CD14-positive monocyte (primary cell): ENCODE data around the gene RNF213. TPM values are rescaled to one million over a fixed set of nuclear protein-coding genes. Genes with fewer than 3 reads are reported as not detected.
A peak's percentile ranks its signal among the peaks of the same experiment; 100 is the strongest.

Experiments
- DNase-seq, 3 donors: peaks; one replicate each; pipeline ENCODE4 v3.0.0-alpha.2; 2011 to 2022
- H2AFZ ChIP-seq: 2 replicates; pipeline ENCODE4 v1.6.0; 2012; ENCODE audit warnings: mild to moderate bottlenecking, low read depth, low read length, inconsistent platforms; ENCODE audit not compliant: insufficient read depth, poor library complexity, severe bottlenecking
- H3K27ac ChIP-seq, 2 donors: 1 replicate in 1 of 2; 2 replicates in 1 of 2; pipeline ENCODE4 v1.5.1; 2012 to 2013; ENCODE audit warnings: low read length in 2 of 2, control low read depth in 1 of 2, inconsistent platforms in 1 of 2, low read depth in 1 of 2, mild to moderate bottlenecking in 1 of 2
- H3K27me3 ChIP-seq, 2 donors: one replicate each; pipeline versions ENCODE4 v1.6.0 to v1.6.1; 2011 to 2013; ENCODE audit warnings: low read length in 2 of 2; ENCODE audit not compliant: control insufficient read depth in 2 of 2, insufficient read depth in 2 of 2
- H3K36me3 ChIP-seq, 2 donors: replicated peaks in 1 of 2; 1 replicate in 1 of 2; 2 replicates in 1 of 2; pipeline versions ENCODE4 v1.5.1 to v1.6.1; 2012 to 2013; ENCODE audit warnings: low read length in 2 of 2, control low read depth in 1 of 2, inconsistent platforms in 1 of 2, mild to moderate bottlenecking in 1 of 2; ENCODE audit not compliant: insufficient read depth in 2 of 2, control insufficient read depth in 1 of 2
- H3K4me1 ChIP-seq, 2 donors: 1 replicate in 1 of 2; 2 replicates in 1 of 2; pipeline versions ENCODE4 v1.5.1 to v1.6.1; 2012 to 2013; ENCODE audit warnings: low read length in 2 of 2, control low read depth in 1 of 2, inconsistent platforms in 1 of 2, mild to moderate bottlenecking in 1 of 2, moderate library complexity in 1 of 2; ENCODE audit not compliant: insufficient read depth in 2 of 2, control insufficient read depth in 1 of 2
- H3K4me2 ChIP-seq: replicated peaks from 2 replicates; pipeline ENCODE3; 2012; ENCODE audit warnings: low read length, moderate library complexity, mild to moderate bottlenecking; ENCODE audit not compliant: poor library complexity, severe bottlenecking; ENCODE audit errors: extremely low read depth
- H3K4me3 ChIP-seq, 3 experiments: fragments of 200-600 bp in 1 of 3; sonication (generic) in 1 of 3; replicated peaks in 1 of 3; 1 replicate in 2 of 3; 2 replicates in 1 of 3; pipeline ENCODE4 v1.5.1; 2011 to 2013; ENCODE audit warnings: low read length in 3 of 3, mild to moderate bottlenecking in 3 of 3, control low read depth in 2 of 3, low read depth in 2 of 3, inconsistent platforms in 1 of 3, moderate library complexity in 1 of 3
- H3K79me2 ChIP-seq: 2 replicates; pipeline ENCODE4 v1.6.0; 2012; ENCODE audit warnings: mild to moderate bottlenecking, control low read depth, inconsistent platforms, low read length, moderate library complexity; ENCODE audit not compliant: insufficient read depth
- H3K9ac ChIP-seq: 2 replicates; pipeline ENCODE4 v1.6.0; 2017; ENCODE audit warnings: low read length, mild to moderate bottlenecking; ENCODE audit not compliant: insufficient read depth, poor library complexity, severe bottlenecking
- H3K9me3 ChIP-seq, 2 donors: replicated peaks in 1 of 2; 1 replicate in 1 of 2; 2 replicates in 1 of 2; pipeline versions ENCODE4 v1.5.1 to v1.6.1; 2012 to 2013; ENCODE audit warnings: low read length in 2 of 2, control low read depth in 1 of 2; ENCODE audit not compliant: control insufficient read depth in 1 of 2, insufficient read depth in 1 of 2
- H4K20me1 ChIP-seq: 2 replicates; pipeline ENCODE4 v1.6.0; 2012; ENCODE audit warnings: mild to moderate bottlenecking, low read length, control low read depth, moderate library complexity; ENCODE audit not compliant: insufficient read depth
- H3K27ac Mint-ChIP-seq, 7 donors: one replicate each; pipeline ENCODE4 v1.8.0; 2020; ENCODE audit warnings: mild to moderate bottlenecking in 7 of 7, mixed read lengths in 7 of 7, moderate library complexity in 6 of 7, inconsistent platforms in 2 of 7
- H3K27me3 Mint-ChIP-seq, 3 donors: one replicate each; pipeline ENCODE4 v1.8.0; 2021 to 2022; ENCODE audit warnings: low read depth in 3 of 3, mild to moderate bottlenecking in 3 of 3, mixed read lengths in 3 of 3, moderate library complexity in 3 of 3, inconsistent platforms in 1 of 3
- H3K36me3 Mint-ChIP-seq, 2 donors: one replicate each; pipeline ENCODE4 v1.8.0; 2020; ENCODE audit warnings: mixed read lengths in 2 of 2, inconsistent platforms in 1 of 2, mild to moderate bottlenecking in 1 of 2
- H3K4me1 Mint-ChIP-seq: one replicate; pipeline ENCODE4 v1.8.0; 2020; ENCODE audit warnings: mild to moderate bottlenecking, mixed read lengths
- H3K4me3 Mint-ChIP-seq, 2 donors: one replicate each; pipeline ENCODE4 v1.8.0; 2020; ENCODE audit warnings: mild to moderate bottlenecking in 2 of 2, mixed read lengths in 2 of 2, moderate library complexity in 1 of 2
- H3K9me3 Mint-ChIP-seq, 7 donors: one replicate each; pipeline ENCODE4 v1.8.0; 2020 to 2022; ENCODE audit warnings: mixed read lengths in 7 of 7, mild to moderate bottlenecking in 6 of 7, moderate library complexity in 6 of 7, inconsistent platforms in 2 of 7
- CTCF ChIP-seq: fragments of 200-600 bp; IDR thresholded peaks from one replicate; pipeline ENCODE4 v1.8.0; 2022; ENCODE audit warnings: antibody characterized with exemption, mild to moderate bottlenecking
- WGBS: methylation state at CpG from one replicate; pipeline ENCODE4 v1.1.5; 2013; ENCODE audit warnings: missing lambda C conversion rate; ENCODE audit not compliant: insufficient coverage; 5-methylcytosine and 5-hydroxymethylcytosine counted together
- intact Hi-C, 2 donors: fragments of 100-400 bp; cut with micrococcal nuclease; formaldehyde crosslinking; loops; one replicate each; pipeline versions ENCODE4 v1.15.0 to v1.15.1; 2023
- polyA plus RNA-seq, 3 donors: library from polyadenylated mRNA; depleted of rRNA in 1 of 3; unstranded in 2 of 3; stranded (reverse) in 1 of 3; fragments of 300-500 nt in 2 of 3; fragments of >200 nt in 1 of 3; fragmentation: Illumina TruSeq in 2 of 3; gene quantifications; 1 replicate in 2 of 3; 2 replicates in 1 of 3; pipeline ENCODE4 v1.2.3, GENCODE V29; 2012 to 2021

RNF213 gene
- polyA plus RNA-seq, 3 donors = 10.3 to 196 (median 18.1) TPM

- H3K9me3 ChIP-seq = no peaks in the 10 kb centered on the region
- Mint-ChIP-seq H3K27me3 (peaks cover 5 to 8% (median 6%) of the 10 kb centered on the region in 3 donors), H3K9me3 (no peaks in the 10 kb centered on the region), H3K4me3 (no peak overlapping the region), H3K36me3 (peaks cover 10% of the 10 kb centered on the region in 2 donors), H3K4me1 (peaks cover 2% of the 10 kb centered on the region), H3K27ac (no peak overlapping the region)
- intact Hi-C loops = loop anchor here (10.0 kb wide), 1 partner anchor 682 kb away; no protein-coding TSS in a partner anchor
- H3K79me2 ChIP-seq = no peaks in the 10 kb centered on the region
- H3K27me3 ChIP-seq = no peaks in the 10 kb centered on the region
- no peak overlapping the region for H2AFZ ChIP-seq
- no peak overlapping the region for H3K4me2 ChIP-seq
- H3K4me1 ChIP-seq = no peaks in the 10 kb centered on the region
- no peak for TF ChIP-seq CTCF
- H3K9ac ChIP-seq = no peak overlapping the region
- no peak overlapping the region for H3K27ac ChIP-seq
- no peak overlapping the region for H3K4me3 ChIP-seq
- peaks cover 5 to 10% of the 10 kb centered on the region in 2 donors for H3K36me3 ChIP-seq
- peak in 1 of 3 donors; percentile 43 for DNase-seq
- H4K20me1 ChIP-seq = peaks cover 6% of the 10 kb centered on the region
- WGBS = 69% methylated on average over 20 of the region's 20 CpGs
Measured at GRCh38 chr17:80422981-80423380, 162.3 kb downstream of the RNF213 start.

DNA sequence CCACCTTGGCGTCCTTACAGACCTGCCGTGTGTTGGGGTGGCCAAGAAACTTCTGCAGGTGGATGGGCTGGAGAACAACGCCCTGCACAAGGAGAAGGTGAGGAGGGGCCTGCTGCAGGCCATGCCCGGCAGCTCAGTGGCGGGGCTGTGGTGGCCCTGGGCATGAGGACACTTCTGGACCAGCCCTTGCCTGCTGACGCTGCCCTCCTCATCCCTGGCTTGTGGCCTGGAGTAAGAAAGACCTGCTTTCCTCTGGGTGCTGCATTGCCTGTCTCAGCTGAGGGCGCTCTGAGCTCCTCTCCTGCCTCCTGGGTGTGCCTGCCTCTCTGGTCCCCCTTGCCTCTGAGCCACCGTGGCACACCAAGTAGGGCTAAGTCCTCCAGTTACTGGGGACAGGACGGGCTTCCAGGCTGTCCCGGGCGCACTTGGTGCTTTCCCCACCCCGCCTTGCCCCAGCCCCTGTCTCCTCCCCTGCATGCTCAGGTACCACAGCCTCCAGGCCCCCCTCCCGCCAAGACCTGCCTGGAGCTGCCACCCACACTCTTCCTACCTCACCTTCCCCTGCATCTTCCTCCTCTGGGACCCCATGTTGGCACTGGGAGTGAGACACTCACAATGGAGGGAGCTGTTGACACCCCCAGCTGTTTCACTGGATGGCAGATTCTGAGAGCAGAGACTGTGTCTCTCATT lies 163.0 kb downstream of the RNF213 start:
- TF ChIP-seq CTCF = no peak
- Mint-ChIP-seq H3K9me3 (no peaks in the 10 kb centered on the region), H3K4me1 (peaks cover 2% of the 10 kb centered on the region), H3K4me3 (no peak overlapping the region), H3K27me3 (peaks cover 5 to 8% (median 8%) of the 10 kb centered on the region in 3 donors), H3K27ac (peak overlapping the region in 1 of 7 donors; percentile 58), H3K36me3 (peaks cover 3 to 4% of the 10 kb centered on the region in 2 donors)
- no peaks in the 10 kb centered on the region for H3K79me2 ChIP-seq
- no peak for DNase-seq
- 90% methylated on average over 11 of the region's 13 CpGs for WGBS
- no peak overlapping the region for H3K27ac ChIP-seq
- peak overlapping the region; percentile 8 for H3K9ac ChIP-seq
- no peak overlapping the region for H2AFZ ChIP-seq
- no peak overlapping the region for H3K4me2 ChIP-seq
- intact Hi-C loops = loop anchor here (10.0 kb wide), 1 partner anchor 681 kb away; no protein-coding TSS in a partner anchor
- H3K4me3 ChIP-seq = no peak overlapping the region
- peaks cover 0 to 5% of the 10 kb centered on the region in 2 donors for H3K36me3 ChIP-seq
- H3K9me3 ChIP-seq = no peaks in the 10 kb centered on the region
- H4K20me1 ChIP-seq = peaks cover 3% of the 10 kb centered on the region
- no peaks in the 10 kb centered on the region for H3K27me3 ChIP-seq
- H3K4me1 ChIP-seq = no peaks in the 10 kb centered on the region
